ENCODE measurements around the gene TAF1. TPM values are rescaled to one million over a fixed set of nuclear protein-coding genes. Genes with fewer than 3 reads are reported as not detected.
"Not testable (repeated sequence)": the region's sequence is repeated elsewhere in the genome, so short reads cannot be mapped to it uniquely, and the experiment has no call there.

Gene TAF1, protein sequence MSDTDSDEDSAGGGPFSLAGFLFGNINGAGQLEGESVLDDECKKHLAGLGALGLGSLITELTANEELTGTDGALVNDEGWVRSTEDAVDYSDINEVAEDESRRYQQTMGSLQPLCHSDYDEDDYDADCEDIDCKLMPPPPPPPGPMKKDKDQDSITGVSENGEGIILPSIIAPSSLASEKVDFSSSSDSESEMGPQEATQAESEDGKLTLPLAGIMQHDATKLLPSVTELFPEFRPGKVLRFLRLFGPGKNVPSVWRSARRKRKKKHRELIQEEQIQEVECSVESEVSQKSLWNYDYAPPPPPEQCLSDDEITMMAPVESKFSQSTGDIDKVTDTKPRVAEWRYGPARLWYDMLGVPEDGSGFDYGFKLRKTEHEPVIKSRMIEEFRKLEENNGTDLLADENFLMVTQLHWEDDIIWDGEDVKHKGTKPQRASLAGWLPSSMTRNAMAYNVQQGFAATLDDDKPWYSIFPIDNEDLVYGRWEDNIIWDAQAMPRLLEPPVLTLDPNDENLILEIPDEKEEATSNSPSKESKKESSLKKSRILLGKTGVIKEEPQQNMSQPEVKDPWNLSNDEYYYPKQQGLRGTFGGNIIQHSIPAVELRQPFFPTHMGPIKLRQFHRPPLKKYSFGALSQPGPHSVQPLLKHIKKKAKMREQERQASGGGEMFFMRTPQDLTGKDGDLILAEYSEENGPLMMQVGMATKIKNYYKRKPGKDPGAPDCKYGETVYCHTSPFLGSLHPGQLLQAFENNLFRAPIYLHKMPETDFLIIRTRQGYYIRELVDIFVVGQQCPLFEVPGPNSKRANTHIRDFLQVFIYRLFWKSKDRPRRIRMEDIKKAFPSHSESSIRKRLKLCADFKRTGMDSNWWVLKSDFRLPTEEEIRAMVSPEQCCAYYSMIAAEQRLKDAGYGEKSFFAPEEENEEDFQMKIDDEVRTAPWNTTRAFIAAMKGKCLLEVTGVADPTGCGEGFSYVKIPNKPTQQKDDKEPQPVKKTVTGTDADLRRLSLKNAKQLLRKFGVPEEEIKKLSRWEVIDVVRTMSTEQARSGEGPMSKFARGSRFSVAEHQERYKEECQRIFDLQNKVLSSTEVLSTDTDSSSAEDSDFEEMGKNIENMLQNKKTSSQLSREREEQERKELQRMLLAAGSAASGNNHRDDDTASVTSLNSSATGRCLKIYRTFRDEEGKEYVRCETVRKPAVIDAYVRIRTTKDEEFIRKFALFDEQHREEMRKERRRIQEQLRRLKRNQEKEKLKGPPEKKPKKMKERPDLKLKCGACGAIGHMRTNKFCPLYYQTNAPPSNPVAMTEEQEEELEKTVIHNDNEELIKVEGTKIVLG (N-terminal part only)
- 10 to 100 TPM; 17.8 to 23.0 TPM for total RNA-seq
- long read RNA-seq, partial matches to known transcripts = 4 of 6 reads
- long read RNA-seq, other reads (novel, unspliced or antisense) = 2 of 6 reads

DNA sequence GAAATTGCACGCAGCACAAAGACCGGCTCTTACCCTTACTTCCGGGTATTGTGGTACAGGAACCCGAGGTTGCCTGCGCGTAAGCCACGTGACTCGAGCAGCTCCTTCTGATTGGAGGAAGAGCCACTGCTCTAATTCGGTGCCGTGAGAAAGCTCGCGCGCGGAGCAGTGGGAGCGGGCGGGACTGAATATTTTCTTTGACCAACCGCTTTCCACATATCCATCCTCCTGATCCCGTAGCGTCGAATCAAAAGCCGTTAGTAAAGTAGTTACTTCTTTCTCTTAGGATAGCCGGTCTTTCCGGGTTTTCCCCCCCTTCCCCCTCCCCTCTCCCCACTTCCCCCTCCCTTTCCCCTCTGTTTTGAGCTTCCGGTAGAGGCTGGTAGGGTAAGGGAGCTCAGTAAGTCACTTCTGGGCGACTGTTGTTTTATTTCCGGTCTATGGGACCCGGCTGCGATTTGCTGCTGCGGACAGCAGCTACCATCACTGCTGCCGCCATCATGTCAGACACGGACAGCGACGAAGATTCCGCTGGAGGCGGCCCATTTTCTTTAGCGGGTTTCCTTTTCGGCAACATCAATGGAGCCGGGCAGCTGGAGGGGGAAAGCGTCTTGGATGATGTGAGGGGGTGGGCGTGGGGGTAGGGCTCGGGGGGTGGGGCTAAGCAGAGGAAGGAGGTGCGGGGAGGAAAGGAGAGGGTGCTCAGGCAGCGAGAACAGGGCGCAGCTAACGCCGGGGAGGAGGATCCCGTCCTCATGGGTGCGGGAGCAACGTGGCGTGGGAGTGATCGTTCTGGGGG, at the start of gene TAF1:
TSS of gene TAF1 (plus strand) at position 483 of the 799 bp plus-strand sequence. CDS start at position 501, 18 bp downstream.
- peak; percentile 95 for DNase-seq
- intact Hi-C loops (cut with DNase I) = loop anchor here (10.0 kb wide), 2 partner anchors 61 to 111 kb away; partner anchors contain the start of genes ZMYM3 (in 2 of the 2) and ITGB1BP2 (in 1 of the 2)
- peak; percentile 94 to 96 for ATAC-seq

DNA sequence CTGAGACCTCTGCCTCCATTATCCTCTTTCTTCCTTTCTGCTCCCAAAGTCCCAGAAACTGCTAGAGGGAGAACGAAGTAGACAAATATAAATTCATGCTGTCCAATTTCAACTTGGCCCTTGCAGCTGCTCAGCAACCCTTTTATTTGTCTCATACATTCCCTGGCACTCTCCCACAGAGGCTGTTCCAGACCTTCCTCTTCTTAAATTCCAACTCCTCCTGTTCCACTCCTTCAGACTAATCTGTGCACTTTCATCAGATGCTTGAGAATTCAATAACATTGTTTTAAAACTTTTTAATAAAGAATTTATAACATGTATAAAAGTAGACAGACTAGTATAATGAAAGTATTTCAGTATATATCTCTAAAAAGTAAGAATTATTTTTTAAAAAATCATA, 49.2 kb upstream of the TAF1 start:
- DNase-seq; ATAC-seq; intact Hi-C loops (cut with DNase I): not testable (repeated sequence)

DNA sequence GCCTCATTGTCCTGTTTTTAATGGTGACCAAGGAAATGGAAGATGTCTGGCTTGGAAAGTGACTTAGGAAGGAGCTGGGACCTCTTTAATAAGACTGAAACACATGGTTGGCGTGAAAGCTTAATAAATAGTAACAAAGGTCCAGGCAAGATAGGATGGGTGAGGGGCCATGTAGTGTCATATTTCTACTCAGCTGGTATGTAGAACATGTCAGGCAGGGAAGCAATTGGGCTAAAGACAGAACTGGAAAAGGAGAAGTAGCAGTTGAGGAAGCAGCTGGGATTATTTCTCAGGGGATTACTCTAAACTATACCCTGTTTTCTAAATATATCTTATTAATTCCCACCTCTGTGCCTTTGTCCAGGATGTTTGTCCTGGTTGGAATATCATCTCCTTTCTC, 46.0 kb upstream of the TAF1 start:
- no peak for DNase-seq
- no peak for ATAC-seq
- intact Hi-C loops (cut with DNase I) = no loop called here

DNA sequence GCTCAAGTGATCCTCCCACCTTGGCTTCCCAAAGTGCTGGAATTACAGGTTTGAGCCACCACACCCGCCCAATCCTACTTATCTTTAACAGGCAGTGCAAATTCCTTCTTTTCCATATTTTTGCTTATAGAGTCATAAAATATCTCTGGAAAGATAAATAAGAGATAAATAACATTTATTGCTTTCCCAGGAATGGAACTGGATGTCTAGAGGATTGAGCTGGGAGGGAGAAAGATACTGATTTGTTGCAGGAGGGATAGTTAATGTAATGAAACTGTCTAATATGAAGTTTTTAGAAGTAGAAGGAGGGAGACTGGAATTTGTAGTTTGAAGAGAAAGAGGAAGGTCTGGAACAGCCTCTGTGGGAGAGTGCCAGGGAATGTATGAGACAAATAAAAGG, 44.4 kb upstream of the TAF1 start:
- no peak for ATAC-seq
- no peak for DNase-seq
- intact Hi-C loops (cut with DNase I) = no loop called here

DNA sequence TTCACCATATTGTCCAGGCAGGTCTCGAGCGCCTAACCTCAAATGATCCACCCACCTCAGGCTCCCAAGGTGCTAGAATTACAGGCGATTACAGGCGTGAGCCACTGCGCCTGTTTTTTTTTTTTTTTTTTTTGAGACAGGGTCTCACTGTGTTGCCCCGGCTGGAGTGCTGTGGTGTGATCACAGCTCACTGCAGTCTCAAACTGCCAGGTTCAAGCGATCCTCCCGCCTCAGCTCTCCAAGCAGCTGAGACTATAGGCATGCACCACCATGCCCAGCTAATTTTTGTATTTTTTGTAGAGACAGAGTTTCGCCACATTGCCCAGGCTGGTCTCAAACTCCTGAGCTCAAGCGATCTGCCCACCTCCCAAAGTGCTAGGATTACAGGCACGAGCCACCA, 41.7 kb upstream of the TAF1 start:
- ATAC-seq; DNase-seq; intact Hi-C loops (cut with DNase I): not testable (repeated sequence)

DNA sequence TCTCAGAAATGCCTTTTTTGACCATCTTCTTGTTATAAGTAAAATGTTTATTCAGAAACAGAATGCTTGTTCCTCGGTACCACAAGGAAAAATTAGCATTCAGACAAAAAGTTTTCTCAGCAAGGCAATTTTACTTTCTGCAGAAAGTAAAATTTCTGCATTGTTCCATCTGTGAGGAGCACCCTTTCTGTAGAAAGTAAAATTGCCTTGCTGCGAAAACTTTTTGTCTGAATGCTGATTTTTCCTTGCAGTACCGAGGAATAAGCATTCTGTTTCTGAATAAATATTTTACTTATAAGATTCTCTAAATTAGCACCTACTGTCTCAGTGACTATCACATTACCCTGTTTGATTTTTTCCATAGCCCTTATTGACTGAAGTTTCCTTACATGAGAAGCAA, 39.8 kb upstream of the TAF1 start:
- no peak for DNase-seq
- ATAC-seq = no peak
- intact Hi-C loops (cut with DNase I) = no loop called here

DNA sequence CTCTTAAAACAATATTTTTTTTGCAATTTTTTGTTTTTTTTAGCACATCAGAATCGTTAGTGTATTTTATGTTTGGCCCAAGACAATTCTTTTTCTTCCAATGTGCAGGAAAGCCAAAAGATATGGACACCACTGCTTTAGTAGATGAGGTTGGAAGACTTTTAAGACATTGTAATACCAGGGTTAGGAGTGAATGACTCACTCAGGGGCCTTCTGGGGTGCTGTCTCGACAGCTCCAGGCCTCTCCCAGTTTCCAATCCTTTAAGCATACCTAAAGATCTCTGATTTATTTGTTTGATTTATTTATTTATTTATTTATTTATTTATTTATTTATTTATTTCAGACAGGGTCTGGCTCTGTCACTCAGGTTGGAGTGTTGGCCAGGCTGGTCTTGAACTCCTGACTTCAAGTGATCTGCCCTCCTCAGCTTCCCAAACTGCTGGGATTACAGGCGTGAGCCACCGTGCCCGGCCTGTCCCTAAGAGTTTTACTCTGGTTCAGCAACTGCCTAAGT, 16.9 kb upstream of the TAF1 start:
- intact Hi-C loops (cut with DNase I); ATAC-seq; DNase-seq: not testable (repeated sequence)

DNA sequence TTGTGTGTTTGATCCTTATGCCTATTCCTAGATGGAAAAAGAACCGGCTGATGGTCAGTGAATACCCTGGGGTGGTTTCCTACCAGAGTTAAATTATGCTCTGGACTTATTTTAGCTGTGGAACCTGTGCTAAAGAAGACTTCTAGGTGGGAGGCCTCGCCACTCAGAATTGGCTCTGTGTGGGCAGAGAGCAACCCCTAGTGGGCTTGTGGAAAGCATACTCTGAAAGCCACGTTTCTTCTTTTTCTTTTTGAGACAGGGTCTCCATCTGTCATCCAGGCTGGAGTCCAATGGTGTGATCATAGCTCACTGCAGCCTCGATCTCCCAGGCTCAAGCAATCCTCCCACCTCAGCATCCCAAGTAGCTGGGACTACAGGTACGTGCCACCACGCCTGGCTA, 16.3 kb upstream of the TAF1 start:
- ATAC-seq; DNase-seq; intact Hi-C loops (cut with DNase I): not testable (repeated sequence)

DNA sequence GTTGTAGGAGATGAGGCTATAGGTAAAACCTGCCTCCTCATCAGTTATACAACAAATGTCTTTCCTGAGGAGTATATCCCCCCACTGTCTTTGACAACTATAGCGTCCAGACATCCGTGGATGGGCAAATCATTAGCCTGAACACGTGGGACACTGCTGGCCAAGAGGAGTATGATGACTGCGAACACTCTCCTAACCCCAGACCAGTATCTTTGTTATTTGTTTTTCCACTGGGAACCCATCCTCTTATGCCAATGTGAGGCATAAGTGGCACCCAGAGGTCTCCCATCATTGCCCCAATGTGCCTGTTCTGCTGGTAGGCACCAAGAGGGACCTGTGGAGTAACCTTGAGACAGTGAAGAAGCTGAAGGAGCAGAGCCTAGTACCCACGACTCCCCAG, 13.7 kb upstream of the TAF1 start:
- DNase-seq; ATAC-seq; intact Hi-C loops (cut with DNase I): not testable (repeated sequence)

DNA sequence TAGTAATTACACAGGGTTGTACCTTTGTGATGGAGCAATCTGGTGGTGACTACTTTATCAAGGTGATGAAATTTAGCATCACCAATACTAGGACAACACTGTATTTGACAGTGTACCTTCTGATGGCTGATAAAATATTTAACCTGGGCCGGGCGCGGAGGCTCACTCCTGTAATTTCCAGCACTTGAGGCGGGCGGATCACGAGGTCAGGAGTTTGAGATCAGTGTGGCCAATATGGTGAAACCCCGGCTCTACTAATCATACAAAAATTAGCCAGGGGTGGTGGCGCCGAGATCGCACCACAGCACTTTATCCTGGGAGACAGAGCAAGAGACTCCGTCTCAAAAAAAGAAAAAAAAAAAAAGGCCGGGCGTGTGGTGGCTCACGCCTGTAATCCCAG, 1.9 kb upstream of the TAF1 start:
- DNase-seq (no peak), ATAC-seq (no peak)
- intact Hi-C loops (cut with DNase I) = loop anchor here (10.0 kb wide), 2 partner anchors 59 to 109 kb away; partner anchors contain the start of genes ZMYM3 (in 2 of the 2) and ITGB1BP2 (in 1 of the 2)

DNA sequence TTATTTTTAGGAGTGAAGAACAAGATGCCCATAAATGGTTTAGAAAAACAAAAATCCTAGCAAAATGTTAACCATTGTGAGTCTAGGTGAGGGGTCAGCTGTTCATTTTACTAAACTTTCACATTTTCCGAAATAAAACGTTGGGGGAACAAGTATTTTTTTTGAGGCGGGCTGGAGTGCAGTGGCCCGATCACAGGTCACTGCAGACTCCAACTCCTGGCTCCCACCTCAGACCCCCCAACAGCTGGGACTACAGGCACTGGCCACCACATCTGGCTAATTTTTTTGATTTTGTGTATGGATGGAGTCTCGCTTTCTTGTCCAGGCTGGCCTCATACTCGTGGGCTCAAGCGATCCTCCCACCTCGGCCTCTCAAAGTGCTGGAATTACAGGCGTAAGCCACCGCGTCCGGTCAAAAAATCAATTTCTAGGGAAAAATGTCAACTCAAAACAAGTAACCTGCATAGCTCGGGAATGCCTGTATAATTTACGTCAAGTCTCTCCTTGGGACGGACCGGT, 742 bp upstream of the TAF1 start:
- DNase-seq = no peak
- intact Hi-C loops (cut with DNase I) = loop anchor here (10.0 kb wide), 2 partner anchors 61 to 111 kb away; partner anchors contain the start of genes ZMYM3 (in 2 of the 2) and ITGB1BP2 (in 1 of the 2)
- ATAC-seq = peak in 1 of 2 donors; percentile 2

DNA sequence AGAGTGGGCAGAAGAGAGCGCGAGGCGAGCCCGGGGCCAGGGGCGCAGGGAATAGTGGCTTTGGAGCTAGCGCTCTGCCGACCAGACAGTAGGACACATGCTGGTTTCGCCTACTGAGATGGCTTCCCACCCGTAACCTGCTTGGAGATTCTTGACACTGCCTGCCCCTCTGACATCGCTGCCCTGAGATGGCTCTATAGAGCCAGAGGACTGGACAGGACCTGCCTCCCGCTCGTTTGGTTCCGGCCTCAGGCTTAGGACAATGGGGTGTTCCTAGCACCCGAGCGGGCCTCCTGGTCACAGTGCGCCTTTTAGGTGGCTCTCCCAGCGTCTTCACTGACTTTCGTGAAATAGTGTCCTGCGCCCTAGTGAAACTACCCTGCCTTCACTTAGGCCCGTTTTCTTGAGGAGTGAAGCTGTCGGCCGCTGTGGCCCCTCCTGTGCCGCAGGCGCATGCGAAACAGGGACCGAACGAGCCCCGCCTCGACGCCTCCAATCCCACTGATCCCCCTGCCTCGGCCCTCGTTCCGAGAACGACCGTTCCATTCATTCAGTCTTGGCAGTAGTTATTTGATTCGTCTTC, 608 bp downstream of the TAF1 start:
- no peak for DNase-seq
- ATAC-seq = peak; percentile 5 to 24
- intact Hi-C loops (cut with DNase I) = loop anchor here (10.0 kb wide), 2 partner anchors 62 to 112 kb away; partner anchors contain the start of genes ZMYM3 (in 2 of the 2) and ITGB1BP2 (in 1 of the 2)

DNA sequence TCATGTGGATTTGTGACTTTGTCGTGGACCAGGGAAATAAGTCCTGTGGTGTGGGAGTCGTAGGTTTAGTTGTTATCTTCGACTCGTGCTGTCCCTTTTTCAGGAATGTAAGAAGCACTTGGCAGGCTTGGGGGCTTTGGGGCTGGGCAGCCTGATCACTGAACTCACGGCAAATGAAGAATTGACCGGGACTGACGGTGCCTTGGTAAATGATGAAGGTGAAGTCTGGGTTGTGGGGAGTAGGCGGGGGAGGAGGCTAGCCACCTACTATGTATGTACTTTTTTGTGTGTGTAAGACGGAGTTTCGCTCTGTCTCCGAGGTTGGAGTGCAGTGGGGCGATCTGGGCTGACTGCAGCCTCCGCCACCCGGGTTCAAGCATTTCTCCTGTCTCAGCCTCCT, 1.2 kb downstream of the TAF1 start:
- ATAC-seq = no peak
- DNase-seq = no peak
- intact Hi-C loops (cut with DNase I) = loop anchor here (10.0 kb wide), 2 partner anchors 63 to 113 kb away; partner anchors contain the start of genes ZMYM3 (in 2 of the 2) and ITGB1BP2 (in 1 of the 2)

DNA sequence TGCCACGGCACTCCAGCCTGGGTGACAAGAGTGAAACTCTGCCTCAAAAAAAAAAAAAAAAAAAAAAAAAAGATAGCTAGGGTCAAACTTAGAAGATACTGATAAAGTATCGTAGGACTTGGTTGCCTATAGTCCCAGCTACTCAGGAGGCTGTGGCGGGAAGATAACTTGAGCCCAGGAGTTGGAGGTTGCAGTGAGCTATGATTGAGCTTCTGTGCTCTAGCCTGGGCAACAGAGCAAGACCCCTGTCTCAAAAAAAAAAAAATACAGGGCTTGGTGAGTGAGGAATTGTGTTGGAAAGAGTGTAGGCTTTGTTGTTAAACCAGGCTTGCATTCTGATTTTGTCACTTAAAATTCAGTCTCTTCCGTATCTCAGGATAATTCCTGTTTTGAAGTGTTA, 6.2 kb downstream of the TAF1 start:
- DNase-seq (no peak), ATAC-seq (no peak)
- intact Hi-C loops (cut with DNase I) = loop anchor here in 1 of 2 donors (10.0 kb wide), 1 partner anchor 192 kb away; no protein-coding TSS in a partner anchor

DNA sequence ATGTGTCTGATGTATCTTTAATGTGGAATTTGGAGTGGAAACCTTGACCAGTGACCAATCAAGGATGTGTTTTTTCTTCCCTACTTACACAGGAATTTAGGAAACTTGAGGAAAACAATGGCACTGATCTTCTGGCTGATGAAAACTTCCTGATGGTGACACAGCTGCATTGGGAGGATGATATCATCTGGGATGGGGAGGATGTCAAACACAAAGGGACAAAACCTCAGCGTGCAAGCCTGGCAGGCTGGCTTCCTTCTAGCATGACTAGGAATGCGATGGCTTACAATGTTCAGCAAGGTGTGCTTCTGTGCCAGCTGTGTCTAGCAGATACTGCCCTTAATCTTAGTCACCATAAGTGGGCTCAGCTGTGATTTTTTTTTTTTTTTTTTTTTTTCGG, 12.6 kb downstream of the TAF1 start:
- DNase-seq = no peak

DNA sequence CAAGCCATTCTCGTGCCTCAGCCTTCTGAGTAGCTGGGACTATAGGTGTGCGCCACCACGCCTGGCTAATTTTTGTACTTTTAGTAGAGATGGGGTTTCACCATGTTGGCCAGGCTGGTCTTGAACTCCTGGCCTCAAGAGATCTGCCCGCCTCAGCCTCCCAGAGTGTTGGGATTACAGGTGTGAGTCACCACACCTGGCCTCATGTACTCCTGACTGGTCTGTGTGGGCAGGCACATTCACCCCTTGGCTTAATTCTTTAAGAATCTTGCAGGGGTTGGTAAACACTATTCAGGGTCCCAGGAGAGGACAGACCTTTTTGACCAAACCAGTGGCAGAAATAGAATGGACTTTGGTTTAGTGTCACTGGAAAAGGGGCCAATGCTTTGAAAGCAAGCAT, 25.6 kb downstream of the TAF1 start:
- intact Hi-C loops (cut with DNase I); ATAC-seq; DNase-seq: not testable (repeated sequence)

More for the DNA sequence above, 12.6 kb downstream of the TAF1 start:
- no peak for ATAC-seq
- intact Hi-C loops (cut with DNase I) = loop anchor here in 1 of 2 donors (10.0 kb wide), 1 partner anchor 186 kb away; no protein-coding TSS in a partner anchor
